GM12865 (cell line): Measurements from ENCODE around the gene IL22.

Experiments
- DNase-seq: peaks from one replicate; pipeline ENCODE4 v3.0.0; 2010; ENCODE audit warnings: low read depth
- H3K4me3 ChIP-seq: 2 replicates; pipeline ENCODE4 v1.5.1; 2011; ENCODE audit warnings: mild to moderate bottlenecking, low read depth, low read length, control low read depth
- TF ChIP-seq, protein P1 (sequence below): IDR thresholded peaks from 2 replicates; pipeline ENCODE4 v1.5.1; 2011; ENCODE audit warnings: low read length, control low read depth, low read depth, inconsistent platforms; ENCODE audit not compliant: insufficient read depth; ENCODE audit errors: missing control alignments

Gene IL22

DNA sequence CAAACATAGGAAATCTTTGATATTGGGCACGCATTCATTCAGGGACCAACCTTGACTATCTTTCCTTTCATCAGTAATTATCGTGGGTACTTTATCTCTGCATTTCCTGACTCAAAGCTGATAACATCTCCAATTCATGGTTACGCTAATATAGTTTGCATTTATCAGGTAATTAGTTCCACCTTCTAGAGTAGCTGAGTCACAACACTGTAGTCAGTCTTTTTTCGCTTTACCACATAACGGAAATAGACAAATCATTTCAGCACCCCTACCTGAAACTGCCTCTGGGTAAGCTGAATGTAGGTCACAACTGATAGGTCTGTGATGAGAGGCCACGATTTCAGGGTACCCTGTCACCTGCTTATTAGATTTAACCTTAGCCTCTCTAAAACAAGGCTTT is 36.7 kb upstream of the IL22 start:
- peak; percentile 90 for DNase-seq
- TF ChIP-seq, protein P1, sequence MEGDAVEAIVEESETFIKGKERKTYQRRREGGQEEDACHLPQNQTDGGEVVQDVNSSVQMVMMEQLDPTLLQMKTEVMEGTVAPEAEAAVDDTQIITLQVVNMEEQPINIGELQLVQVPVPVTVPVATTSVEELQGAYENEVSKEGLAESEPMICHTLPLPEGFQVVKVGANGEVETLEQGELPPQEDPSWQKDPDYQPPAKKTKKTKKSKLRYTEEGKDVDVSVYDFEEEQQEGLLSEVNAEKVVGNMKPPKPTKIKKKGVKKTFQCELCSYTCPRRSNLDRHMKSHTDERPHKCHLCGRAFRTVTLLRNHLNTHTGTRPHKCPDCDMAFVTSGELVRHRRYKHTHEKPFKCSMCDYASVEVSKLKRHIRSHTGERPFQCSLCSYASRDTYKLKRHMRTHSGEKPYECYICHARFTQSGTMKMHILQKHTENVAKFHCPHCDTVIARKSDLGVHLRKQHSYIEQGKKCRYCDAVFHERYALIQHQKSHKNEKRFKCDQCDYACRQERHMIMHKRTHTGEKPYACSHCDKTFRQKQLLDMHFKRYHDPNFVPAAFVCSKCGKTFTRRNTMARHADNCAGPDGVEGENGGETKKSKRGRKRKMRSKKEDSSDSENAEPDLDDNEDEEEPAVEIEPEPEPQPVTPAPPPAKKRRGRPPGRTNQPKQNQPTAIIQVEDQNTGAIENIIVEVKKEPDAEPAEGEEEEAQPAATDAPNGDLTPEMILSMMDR: no peak
- no peak overlapping the region for H3K4me3 ChIP-seq

DNA sequence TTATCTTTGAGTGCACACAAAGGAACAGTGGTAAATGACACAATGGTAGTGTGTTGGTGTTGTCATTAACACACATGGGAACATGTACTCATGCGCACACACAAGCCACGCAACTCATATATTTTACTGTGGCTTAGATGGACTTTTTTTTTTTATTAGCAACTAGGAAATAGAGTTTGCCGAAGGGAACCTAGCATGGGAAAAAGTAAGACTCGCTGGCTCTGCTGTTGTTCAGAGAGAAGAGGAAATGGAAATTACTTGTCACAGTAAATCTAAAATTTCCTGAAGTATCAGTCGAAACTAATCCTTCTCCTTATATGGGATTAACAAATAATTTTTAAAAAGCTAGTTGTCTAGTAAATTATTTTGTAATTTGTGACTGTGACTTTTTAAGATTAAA is 33.7 kb upstream of the IL22 start:
- no peak overlapping the region for H3K4me3 ChIP-seq
- DNase-seq: no peak
- TF ChIP-seq, protein P1: no peak

DNA sequence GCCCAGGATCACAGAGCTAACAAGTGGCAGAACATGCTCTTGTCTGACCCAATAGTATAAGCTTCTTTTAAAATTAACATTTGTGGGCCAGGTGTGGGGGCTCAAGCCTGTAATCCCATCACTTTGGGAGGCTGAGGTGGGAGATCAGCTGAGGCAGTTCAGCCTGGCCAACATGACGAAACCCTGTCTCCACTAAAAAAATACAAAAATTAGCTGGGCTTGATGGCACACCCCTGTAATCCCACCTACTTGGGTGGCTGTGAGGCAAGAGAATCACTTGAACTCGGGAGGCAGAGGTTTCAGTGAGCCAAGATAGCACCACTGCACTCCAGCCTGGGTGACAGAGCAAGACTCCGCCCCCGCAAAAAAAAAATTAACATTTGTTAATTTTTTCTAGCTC is 33.0 kb upstream of the IL22 start:
- no peak overlapping the region for H3K4me3 ChIP-seq
- TF ChIP-seq, protein P1: no peak
- DNase-seq: no peak

DNA sequence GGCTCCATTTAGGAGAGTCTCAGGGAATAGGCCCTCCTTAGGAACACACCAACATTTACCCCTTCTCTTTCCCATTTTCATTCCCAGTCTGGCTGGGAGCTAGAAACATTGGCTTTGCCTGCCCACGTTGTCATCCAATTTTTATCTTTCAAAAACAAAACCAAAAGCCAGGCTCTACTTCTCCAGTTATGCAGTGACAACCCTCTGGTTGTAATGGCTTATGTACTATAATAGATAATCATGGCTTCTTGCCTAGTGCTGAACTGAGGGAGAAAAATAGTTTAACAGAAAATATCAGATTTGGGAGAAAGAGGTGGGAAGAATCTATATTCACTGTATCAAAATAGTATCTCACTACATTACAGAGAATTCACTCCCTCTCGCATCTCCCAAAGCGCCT is 32.1 kb upstream of the IL22 start:
- TF ChIP-seq, protein P1: no peak
- DNase-seq: no peak
- no peak overlapping the region for H3K4me3 ChIP-seq

DNA sequence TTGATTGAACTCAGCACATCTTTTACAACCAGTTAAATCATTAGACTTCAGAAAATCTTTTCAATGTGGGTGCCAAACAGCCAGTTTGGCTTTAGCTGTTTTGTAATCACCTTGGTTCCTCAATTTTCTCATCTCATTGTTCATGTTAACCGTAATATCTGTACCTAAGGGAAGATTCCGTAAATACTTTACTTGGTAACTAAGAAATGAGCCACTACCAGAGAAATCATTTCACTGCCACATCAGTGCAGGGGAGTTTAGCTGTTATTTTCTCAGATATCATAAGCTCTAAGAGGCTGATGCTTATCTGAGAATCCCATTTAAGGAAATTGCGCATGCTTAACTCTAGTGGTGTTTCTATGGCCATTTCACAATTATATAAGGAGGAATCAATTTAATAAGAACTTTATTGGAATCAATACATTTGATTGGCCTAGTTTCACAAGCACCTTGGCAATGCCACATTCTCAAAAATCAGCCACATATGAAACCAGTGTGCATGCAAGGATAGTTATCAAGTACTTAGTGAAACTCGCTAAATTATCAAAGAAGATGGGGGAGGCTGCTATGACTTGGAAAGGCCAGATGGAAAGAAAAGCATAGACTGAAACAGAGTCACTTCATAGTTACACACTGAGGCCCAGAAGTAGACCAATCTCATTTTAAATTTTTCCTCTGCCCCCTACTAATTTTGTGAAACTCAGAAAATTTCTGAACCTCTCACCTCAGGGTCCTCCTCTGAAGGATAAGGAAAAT is 28.1 kb upstream of the IL22 start:
- DNase-seq: peak; percentile 30
- no peak overlapping the region for H3K4me3 ChIP-seq
- TF ChIP-seq, protein P1: no peak

DNA sequence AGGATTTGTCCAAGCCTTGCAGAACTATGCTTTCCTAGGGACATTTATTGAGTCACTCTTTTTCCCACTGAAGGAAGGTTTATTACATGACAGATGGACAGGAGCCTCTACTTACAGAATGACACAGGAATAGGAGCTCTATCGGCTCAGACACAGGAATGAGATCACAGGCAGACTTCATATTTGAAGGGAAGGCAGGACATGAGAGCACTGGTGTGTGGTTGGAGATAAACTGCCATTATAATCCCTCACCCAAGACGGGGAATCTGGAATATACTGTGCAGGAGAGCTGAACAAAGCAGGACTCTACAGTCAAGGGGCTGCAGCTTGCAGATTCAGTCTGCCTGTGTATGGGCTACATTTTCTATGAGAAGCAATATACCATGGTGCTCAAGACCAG is 26.8 kb upstream of the IL22 start:
- DNase-seq: no peak
- H3K4me3 ChIP-seq: no peak overlapping the region
- TF ChIP-seq, protein P1: no peak

DNA sequence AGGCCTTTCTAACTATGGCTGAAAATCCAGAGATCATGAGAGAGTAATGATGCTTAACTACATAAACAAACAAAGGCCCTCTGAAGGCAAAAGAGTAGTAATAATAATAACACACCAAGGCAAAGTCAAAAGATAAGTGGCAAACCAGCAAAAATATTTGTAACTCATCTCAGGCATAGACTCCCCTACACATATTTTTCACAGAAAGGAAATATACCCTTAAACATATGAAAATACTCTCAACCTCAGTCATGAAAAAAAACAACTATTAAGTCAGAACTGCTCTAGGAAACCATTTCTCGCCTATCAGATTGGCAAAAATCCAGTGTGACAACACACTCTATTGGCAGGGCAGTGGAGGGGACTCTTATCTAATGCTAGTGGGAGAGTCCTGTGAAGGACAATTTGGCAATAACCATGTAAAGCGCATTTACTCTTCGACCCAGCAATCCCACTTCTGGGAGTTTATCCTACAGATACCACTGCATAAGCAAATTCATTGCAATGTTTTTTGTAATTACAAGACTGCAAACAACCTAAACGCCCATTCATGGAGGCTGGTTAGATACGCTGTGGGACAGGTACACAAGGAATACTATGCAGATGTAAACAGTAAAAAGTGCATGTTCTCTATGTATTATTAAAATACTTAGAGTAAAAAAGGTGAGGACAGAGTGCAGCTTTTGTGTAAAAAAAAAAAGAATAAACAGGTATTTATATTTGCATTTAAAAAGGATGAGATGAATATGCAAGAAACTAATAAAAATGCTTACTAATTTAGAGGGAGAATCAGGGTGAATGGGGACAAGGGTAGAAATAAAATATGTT is 26.0 kb upstream of the IL22 start:
- H3K4me3 ChIP-seq: no peak overlapping the region
- DNase-seq: no peak
- TF ChIP-seq, protein P1: no peak
